ENCODE measurements around the gene NUP42. TPM values are rescaled to one million over a fixed set of nuclear protein-coding genes. Genes with fewer than 3 reads are reported as not detected.

NUP42 gene
- total and polyA plus RNA-seq, 2 of the 13 experiments (the other 11 are each of a cell fraction or from before 2014, with no cell fraction given) = 32.0 to 51.5 TPM

DNA sequence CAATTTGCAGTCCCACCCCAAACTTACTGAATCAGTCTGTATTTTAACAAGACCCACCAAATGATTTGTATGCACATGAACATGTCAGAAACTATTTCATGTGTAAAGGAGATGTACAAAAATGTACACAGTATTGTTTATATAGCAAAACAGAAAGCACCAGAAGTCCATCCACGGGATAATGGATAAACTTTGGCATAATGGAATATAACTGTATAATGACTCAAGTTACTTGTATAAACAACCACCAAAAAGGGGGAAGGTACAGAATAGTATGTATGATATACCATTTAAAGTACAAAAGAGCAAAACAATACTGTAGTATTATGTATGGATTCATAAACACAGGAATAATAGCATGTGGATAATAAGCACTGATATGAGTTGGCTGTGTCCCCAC is 22.4 kb downstream of the NUP42 start (continued):
- no peak for TF ChIP-seq NCOA5 (CRISPR knock-in tag; IDR thresholded peaks at IDR 0.05)
- no peak for TF ChIP-seq ZFP37 (CRISPR knock-in tag; IDR thresholded peaks at IDR 0.05; ENCODE audit: borderline replicate concordance)
- TF ChIP-seq, protein P1, sequence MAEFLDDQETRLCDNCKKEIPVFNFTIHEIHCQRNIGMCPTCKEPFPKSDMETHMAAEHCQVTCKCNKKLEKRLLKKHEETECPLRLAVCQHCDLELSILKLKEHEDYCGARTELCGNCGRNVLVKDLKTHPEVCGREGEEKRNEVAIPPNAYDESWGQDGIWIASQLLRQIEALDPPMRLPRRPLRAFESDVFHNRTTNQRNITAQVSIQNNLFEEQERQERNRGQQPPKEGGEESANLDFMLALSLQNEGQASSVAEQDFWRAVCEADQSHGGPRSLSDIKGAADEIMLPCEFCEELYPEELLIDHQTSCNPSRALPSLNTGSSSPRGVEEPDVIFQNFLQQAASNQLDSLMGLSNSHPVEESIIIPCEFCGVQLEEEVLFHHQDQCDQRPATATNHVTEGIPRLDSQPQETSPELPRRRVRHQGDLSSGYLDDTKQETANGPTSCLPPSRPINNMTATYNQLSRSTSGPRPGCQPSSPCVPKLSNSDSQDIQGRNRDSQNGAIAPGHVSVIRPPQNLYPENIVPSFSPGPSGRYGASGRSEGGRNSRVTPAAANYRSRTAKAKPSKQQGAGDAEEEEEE (CRISPR knock-in tag; IDR thresholded peaks at IDR 0.05; ENCODE audit: borderline replicate concordance) = no peak
- no peak for TF ChIP-seq SUZ12 (IDR thresholded peaks at IDR 0.05; ENCODE audit: low read depth, low read length)
- TF ChIP-seq, protein P2, sequence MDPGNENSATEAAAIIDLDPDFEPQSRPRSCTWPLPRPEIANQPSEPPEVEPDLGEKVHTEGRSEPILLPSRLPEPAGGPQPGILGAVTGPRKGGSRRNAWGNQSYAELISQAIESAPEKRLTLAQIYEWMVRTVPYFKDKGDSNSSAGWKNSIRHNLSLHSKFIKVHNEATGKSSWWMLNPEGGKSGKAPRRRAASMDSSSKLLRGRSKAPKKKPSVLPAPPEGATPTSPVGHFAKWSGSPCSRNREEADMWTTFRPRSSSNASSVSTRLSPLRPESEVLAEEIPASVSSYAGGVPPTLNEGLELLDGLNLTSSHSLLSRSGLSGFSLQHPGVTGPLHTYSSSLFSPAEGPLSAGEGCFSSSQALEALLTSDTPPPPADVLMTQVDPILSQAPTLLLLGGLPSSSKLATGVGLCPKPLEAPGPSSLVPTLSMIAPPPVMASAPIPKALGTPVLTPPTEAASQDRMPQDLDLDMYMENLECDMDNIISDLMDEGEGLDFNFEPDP (CRISPR knock-in tag; conservative IDR thresholded peaks at IDR 0.05) = no peak

DNA sequence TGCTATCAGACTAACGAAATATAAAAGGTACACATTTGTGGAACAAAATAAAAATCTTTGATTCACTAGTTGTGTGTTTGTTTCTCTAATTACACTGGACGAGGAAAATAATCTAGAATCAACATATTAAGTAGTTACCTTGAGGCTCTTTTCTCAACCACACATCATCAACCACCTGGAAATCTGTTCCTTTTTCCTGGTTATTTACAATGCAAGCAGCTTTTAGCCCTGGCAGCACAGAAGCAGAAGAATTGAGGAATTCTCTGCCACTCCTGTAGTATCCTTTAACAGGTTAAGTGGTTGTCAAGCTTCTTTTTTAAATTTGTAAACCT is 23.7 kb downstream of the NUP42 start:
- Histone ChIP-seq H3K9me3 (ENCODE audit: low read length) (no peaks in the 10 kb centered on the region), H3K79me2 (ENCODE audit: insufficient read depth, low read length) (no peaks in the 10 kb centered on the region), H4K20me1 (ENCODE audit: insufficient read depth, low read length) (no peaks in the 10 kb centered on the region), H3K4me2 (ENCODE audit: low read depth, low read length) (no peak overlapping the region), H2AFZ (ENCODE audit: low read length) (no peak overlapping the region), H3K36me3 (replicated peaks in 1 of 2; ENCODE audit: control insufficient read depth in 1 of 2, insufficient read depth in 2 of 2, low read length in 2 of 2) (peaks cover 0 to 1% of the 10 kb centered on the region in 2 experiments; a peak in 1 of 5 replicates), H3K4me3 (replicated peaks in 1 of 3; ENCODE audit: insufficient read depth in 1 of 3, low read depth in 2 of 3, low read length in 3 of 3) (no peak overlapping the region), H3K27me3 (ENCODE audit: control insufficient read depth in 1 of 2, insufficient read depth in 2 of 2, low read length in 2 of 2) (no peaks in the 10 kb centered on the region), H3K27ac (ENCODE audit: extremely low read length, insufficient read depth, low read length) (no peak overlapping the region), H3K9ac (ENCODE audit: insufficient read depth, low read depth, low read length) (no peak overlapping the region), H3K4me1 (ENCODE audit: insufficient read depth, low read length) (peaks cover 23% of the 10 kb centered on the region)
- ChIA-PET CTCF (ENCODE audit: low intra/inter-chr PET ratio, low total read pairs) (no interaction called here), POLR2A (no interaction called here)
- no TSS peak for BruUV-seq (replicated peaks)
- in situ Hi-C loops (cut with HindIII; ENCODE audit: extremely low pct_ligation_motif_present, low pct_unique_long_range_greater_than_20kb) (no loop called here), intact Hi-C loops (cut with micrococcal nuclease; ENCODE audit: unreplicated experiment) (no loop called here)
- no peak for TF ChIP-seq IRF2 (CRISPR knock-in tag; IDR thresholded peaks at IDR 0.05)
- no peak for TF ChIP-seq ELF4 (CRISPR knock-in tag; IDR thresholded peaks at IDR 0.05; ENCODE audit: borderline replicate concordance)
- no peak for TF ChIP-seq TBX3 (IDR thresholded peaks at IDR 0.05; ENCODE audit: borderline replicate concordance)
- TF ChIP-seq ARID2 (CRISPR knock-in tag; IDR thresholded peaks at IDR 0.05; ENCODE audit: borderline replicate concordance) = no peak
- TF ChIP-seq ZC3H13 (CRISPR knock-in tag; IDR thresholded peaks at IDR 0.05) = no peak
- TF ChIP-seq NPAS2 (CRISPR knock-in tag; IDR thresholded peaks at IDR 0.05; ENCODE audit: borderline replicate concordance) = no peak
- TF ChIP-seq BHLHE40 (IDR thresholded peaks at IDR 0.05; ENCODE audit: low read length) = no peak
- no peak for TF ChIP-seq PRMT3 (CRISPR knock-in tag; IDR thresholded peaks at IDR 0.05; ENCODE audit: borderline replicate concordance, low read depth)
- TF ChIP-seq, protein P3, sequence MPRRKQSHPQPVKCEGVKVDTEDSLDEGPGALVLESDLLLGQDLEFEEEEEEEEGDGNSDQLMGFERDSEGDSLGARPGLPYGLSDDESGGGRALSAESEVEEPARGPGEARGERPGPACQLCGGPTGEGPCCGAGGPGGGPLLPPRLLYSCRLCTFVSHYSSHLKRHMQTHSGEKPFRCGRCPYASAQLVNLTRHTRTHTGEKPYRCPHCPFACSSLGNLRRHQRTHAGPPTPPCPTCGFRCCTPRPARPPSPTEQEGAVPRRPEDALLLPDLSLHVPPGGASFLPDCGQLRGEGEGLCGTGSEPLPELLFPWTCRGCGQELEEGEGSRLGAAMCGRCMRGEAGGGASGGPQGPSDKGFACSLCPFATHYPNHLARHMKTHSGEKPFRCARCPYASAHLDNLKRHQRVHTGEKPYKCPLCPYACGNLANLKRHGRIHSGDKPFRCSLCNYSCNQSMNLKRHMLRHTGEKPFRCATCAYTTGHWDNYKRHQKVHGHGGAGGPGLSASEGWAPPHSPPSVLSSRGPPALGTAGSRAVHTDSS (CRISPR knock-in tag; conservative IDR thresholded peaks at IDR 0.05) = no peak
- TF ChIP-seq MYNN (CRISPR knock-in tag; IDR thresholded peaks at IDR 0.05; ENCODE audit: low read depth) = no peak
- 93% methylated on average over 2 of the region's 2 CpGs for WGBS (ENCODE audit: low lambda C conversion rate)
- ATAC-seq (no peak), FAIRE-seq (no peak), DNase-seq (ENCODE audit: low spot score) (no peak)

Measured in HepG2 (cell line).